GM19324 (cell line): ENCODE measurements around the gene PTPN4.
"Not testable (repeated sequence)": the region's sequence is repeated elsewhere in the genome, so short reads cannot be mapped to it uniquely, and the experiment has no call there.

Experiments
- ATAC-seq: cut with Tn5 transposase; IDR thresholded peaks from one replicate; pipeline ENCODE4 v1.9.1; 2021; ENCODE audit warnings: mild to moderate bottlenecking, moderate library complexity; ENCODE audit not compliant: unreplicated experiment, low FRiP score

PTPN4 gene

GRCh38 chr2:120012363-120012762 is 252.6 kb downstream of the PTPN4 start:
- ATAC-seq: no peak

- peak; percentile 97 for ATAC-seq
Observed at GRCh38 chr2:120012771-120013596, 253.3 kb downstream of the PTPN4 start, which contains the start of gene EPB41L5. Gene EPB41L5, plus strand, starts transcription at chr2:120013077. Its CDS starts 6,008 bp downstream, at chr2:120019085.

- no peak for ATAC-seq
Observed at GRCh38 chr2:120013597-120014223, 254.0 kb downstream of the PTPN4 start.

GRCh38 chr2:120014226-120014980 is 254.7 kb downstream of the PTPN4 start:
- ATAC-seq: no peak

GRCh38 chr2:120016800-120017199 is 257.1 kb downstream of the PTPN4 start:
- ATAC-seq: no peak

GRCh38 chr2:120017201-120017600 is 257.5 kb downstream of the PTPN4 start:
- ATAC-seq: no peak

- no peak for ATAC-seq
Observed at GRCh38 chr2:120018549-120018948, 258.8 kb downstream of the PTPN4 start.

- no peak for ATAC-seq
Observed at GRCh38 chr2:120020554-120020953, 260.8 kb downstream of the PTPN4 start.

GRCh38 chr2:120022505-120022904 is 262.8 kb downstream of the PTPN4 start:
- not testable (repeated sequence) for ATAC-seq

GRCh38 chr2:120026890-120027289 is 267.2 kb downstream of the PTPN4 start:
- no peak for ATAC-seq

GRCh38 chr2:120028795-120029194 is 269.1 kb downstream of the PTPN4 start:
- ATAC-seq: no peak

GRCh38 chr2:120029672-120030640 is 270.2 kb downstream of the PTPN4 start:
- ATAC-seq: no peak

- ATAC-seq: no peak
Observed at GRCh38 chr2:120032297-120032696, 272.6 kb downstream of the PTPN4 start.
